HCT116 (cell line): Measurements from ENCODE around the gene CCL21. TPM values are rescaled to one million over a fixed set of nuclear protein-coding genes. Genes with fewer than 3 reads are reported as not detected.
A peak's percentile ranks its signal among the peaks of the same experiment; 100 is the strongest.

Experiments
- ATAC-seq: fragments of 200-7000 bp; cut with Tn5 transposase; 2 replicates; pipeline ENCODE4 v1.9.1; 2020; ENCODE audit warnings: mild to moderate bottlenecking, moderate library complexity
- BruUV-seq: library from RNA; stranded (reverse); fragments of 400-500 nt; replicated peaks from 2 replicates; lab custom pipeline; 2021; lab: Mats Ljungman, UMichigan
- CTCF ChIA-PET: fragments of 300-600 bp; sonication (Branson Sonifier 250); formaldehyde crosslinking; loops from one replicate; lab custom pipeline; 2021; ENCODE audit warnings: antibody characterized with exemption; lab: Charles Lee
- POLR2A ChIA-PET: fragments of 300-600, 350-600 bp; sonication (Branson Sonifier 250); formaldehyde crosslinking; loops from one replicate; lab custom pipeline; 2021; ENCODE audit warnings: antibody characterized with exemption; lab: Charles Lee
- RAD21 ChIA-PET, 2 experiments: fragments of 300-600 bp; sonication (Branson Sonifier 250); formaldehyde crosslinking; loops; one replicate each; lab custom pipeline; 2023; ENCODE audit warnings: low total read pairs in 2 of 2; ENCODE audit not compliant: uncharacterized antibody in 2 of 2, unreplicated experiment in 2 of 2, low non-redundant PET in 1 of 2; lab: Charles Lee
- DNase-seq: peaks from one replicate; pipeline ENCODE4 v3.0.0-alpha.2; 2010; ENCODE audit warnings: low read depth, low spot score
- H2AFZ ChIP-seq: fragments of 200-600 bp; shearing (Covaris generic), sonication (generic); 2 replicates; pipeline ENCODE4 v1.6.1; 2017; ENCODE audit warnings: low read depth, mixed run types, mixed read lengths, antibody characterized with exemption, low read length; ENCODE audit not compliant: poor library complexity, severe bottlenecking
- H3K27ac ChIP-seq: 2 replicates; pipeline ENCODE4 v1.5.1; 2012; ENCODE audit warnings: low read depth, low read length
- H3K27me3 ChIP-seq: fragments of 200-600 bp; sonication (generic); 2 replicates; pipeline ENCODE4 v1.6.1; 2016; ENCODE audit warnings: mixed run types, low read length, mixed read lengths; ENCODE audit not compliant: insufficient read depth
- H3K36me3 ChIP-seq, 2 experiments: fragments of 200-500 bp in 1 of 2; fragments of 200-600 bp in 1 of 2; sonication (Bioruptor generic) in 1 of 2; sonication (generic) in 1 of 2; 2 replicates each; pipeline versions ENCODE4 v1.5.1 to v1.6.1; 2014 to 2016; ENCODE audit warnings: low read length in 2 of 2, inconsistent platforms in 1 of 2, mixed read lengths in 1 of 2, mixed run types in 1 of 2; ENCODE audit not compliant: insufficient read depth in 2 of 2, control insufficient read depth in 1 of 2
- H3K4me1 ChIP-seq, 2 experiments: fragments of 200-600 bp in 1 of 2; sonication (generic) in 1 of 2; 2 replicates each; pipeline versions ENCODE4 v1.5.1 to v1.6.1; 2012 to 2017; ENCODE audit warnings: low read length in 2 of 2, inconsistent platforms in 1 of 2, mild to moderate bottlenecking in 1 of 2, mixed read lengths in 1 of 2, mixed run types in 1 of 2, moderate library complexity in 1 of 2; ENCODE audit not compliant: insufficient read depth in 2 of 2, control insufficient read depth in 1 of 2
- H3K4me2 ChIP-seq: fragments of 200-600 bp; sonication (generic); 2 replicates; pipeline ENCODE4 v1.6.1; 2017; ENCODE audit warnings: mixed run types, low read length, mixed read lengths
- H3K4me3 ChIP-seq, 2 experiments: fragments of 200-600 bp in 1 of 2; sonication (generic) in 1 of 2; replicated peaks in 1 of 2; 2 replicates each; pipeline ENCODE4 v1.5.1; 2011 to 2016; ENCODE audit warnings: low read length in 2 of 2, control low read depth in 1 of 2, low read depth in 1 of 2, mild to moderate bottlenecking in 1 of 2, mixed read lengths in 1 of 2, mixed run types in 1 of 2
- H3K79me2 ChIP-seq: fragments of 200-600 bp; sonication (generic); 2 replicates; pipeline ENCODE4 v1.6.1; 2017; ENCODE audit warnings: mild to moderate bottlenecking, mixed run types, low read length, moderate library complexity, mixed read lengths; ENCODE audit not compliant: insufficient read depth
- H3K9ac ChIP-seq: fragments of 200-600 bp; sonication (generic); 2 replicates; pipeline ENCODE4 v1.6.1; 2016; ENCODE audit warnings: low read length, mixed read lengths
- H3K9me2 ChIP-seq: fragments of 200-600 bp; sonication (generic), shearing (Covaris generic); 2 replicates; pipeline ENCODE4 v1.6.1; 2017; ENCODE audit warnings: mixed run types, mild to moderate bottlenecking, moderate library complexity; ENCODE audit not compliant: insufficient read depth
- H3K9me3 ChIP-seq, 2 experiments: fragments of 200-500 bp in 1 of 2; fragments of 200-600 bp in 1 of 2; sonication (Bioruptor generic) in 1 of 2; sonication (generic) in 1 of 2; 2 replicates each; pipeline ENCODE4 v1.6.1; 2014 to 2017; ENCODE audit warnings: low read length in 2 of 2, mixed read lengths in 2 of 2, inconsistent platforms in 1 of 2, low read depth in 1 of 2, mild to moderate bottlenecking in 1 of 2, mixed run types in 1 of 2, moderate library complexity in 1 of 2; ENCODE audit not compliant: control insufficient read depth in 1 of 2, insufficient read depth in 1 of 2
- H4K20me1 ChIP-seq: fragments of 200-600 bp; sonication (generic), shearing (Covaris generic); 2 replicates; pipeline ENCODE4 v1.6.1; 2017; ENCODE audit warnings: mixed run types, mild to moderate bottlenecking, moderate library complexity; ENCODE audit not compliant: insufficient read depth
- CBX3 ChIP-seq: IDR thresholded peaks from 2 replicates; pipeline ENCODE4 v1.6.1; 2012; ENCODE audit warnings: low read depth
- ELF1 ChIP-seq: IDR thresholded peaks from 2 replicates; pipeline ENCODE4 v1.6.1; 2012; ENCODE audit warnings: low read depth, borderline replicate concordance
- JUND ChIP-seq: IDR thresholded peaks from 2 replicates; pipeline ENCODE4 v1.6.1; 2012
- POLR2A ChIP-seq: IDR thresholded peaks from 2 replicates; pipeline ENCODE4 v1.7.0; 2011; ENCODE audit warnings: borderline replicate concordance; ENCODE audit not compliant: insufficient read depth, insufficient read length; ENCODE audit errors: extremely low read depth
- POLR2AphosphoS5 ChIP-seq: IDR thresholded peaks from 2 replicates; pipeline ENCODE4 v1.6.1; 2011; ENCODE audit warnings: mild to moderate bottlenecking, low read depth, low read length, moderate library complexity
- RAD21 ChIP-seq: IDR thresholded peaks from 2 replicates; pipeline ENCODE4 v1.6.1; 2012; ENCODE audit warnings: low read depth, mild to moderate bottlenecking
- TCF7L2 ChIP-seq: IDR thresholded peaks from 2 replicates; pipeline ENCODE4 v1.7.0; 2011; ENCODE audit warnings: borderline replicate concordance, inconsistent platforms; ENCODE audit not compliant: insufficient read depth, insufficient read length; ENCODE audit errors: extremely low read depth
- YY1 ChIP-seq: IDR thresholded peaks from 2 replicates; pipeline ENCODE4 v1.6.1; 2011; ENCODE audit warnings: low read length, low read depth, moderate library complexity, mild to moderate bottlenecking; ENCODE audit not compliant: insufficient replicate concordance; ENCODE audit errors: extremely low read depth
- ZFX ChIP-seq: fragments of 450-650 bp; IDR thresholded peaks from 2 replicates; pipeline ENCODE4 v1.6.1; 2017
- ZNF274 ChIP-seq: fragments of 200-500 bp; sonication (Bioruptor generic); IDR thresholded peaks from 2 replicates; pipeline ENCODE4 v1.6.1; 2014; ENCODE audit warnings: mild to moderate bottlenecking, low read depth, low read length, inconsistent platforms
- intact Hi-C: fragments of 100-400 bp; cut with micrococcal nuclease; formaldehyde crosslinking; loops from 2 replicates; pipeline ENCODE4 v1.10.0; 2022
- total RNA-seq: library from RNA; stranded (reverse); gene quantifications from one replicate; pipeline ENCODE4 v1.2.1, GENCODE V29; 2021; ENCODE audit not compliant: unreplicated experiment
- TF ChIP-seq, protein P1 (sequence below): IDR thresholded peaks from 2 replicates; pipeline ENCODE4 v1.6.1; 2012; ENCODE audit warnings: low read depth
- TF ChIP-seq, protein P2 (sequence below): IDR thresholded peaks from 2 replicates; pipeline ENCODE4 v1.6.1; 2012

CCL21 gene
- total RNA-seq, 1 experiment from 2014 or later = 0.74 TPM

DNA sequence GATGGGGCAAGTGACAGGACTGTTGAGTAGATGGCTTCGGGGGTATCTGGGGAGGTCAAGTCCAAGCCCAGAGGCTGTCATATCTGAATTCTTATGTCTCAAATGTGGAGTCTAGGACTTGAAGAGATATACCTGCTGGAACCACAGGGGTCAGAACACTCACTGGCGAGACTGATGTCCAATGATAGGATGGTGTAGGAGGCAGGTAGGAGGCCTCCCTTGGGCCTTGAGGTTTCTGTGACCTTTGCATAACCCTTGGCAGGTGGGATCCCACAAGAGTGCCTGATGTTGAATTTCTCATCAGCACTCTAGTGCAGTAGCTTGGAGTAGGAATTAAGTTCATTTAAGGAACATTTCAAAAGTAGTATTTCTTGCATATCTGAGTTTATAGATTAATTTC, 2.8 kb downstream of the CCL21 start (continued):
- TF ChIP-seq, protein P1, sequence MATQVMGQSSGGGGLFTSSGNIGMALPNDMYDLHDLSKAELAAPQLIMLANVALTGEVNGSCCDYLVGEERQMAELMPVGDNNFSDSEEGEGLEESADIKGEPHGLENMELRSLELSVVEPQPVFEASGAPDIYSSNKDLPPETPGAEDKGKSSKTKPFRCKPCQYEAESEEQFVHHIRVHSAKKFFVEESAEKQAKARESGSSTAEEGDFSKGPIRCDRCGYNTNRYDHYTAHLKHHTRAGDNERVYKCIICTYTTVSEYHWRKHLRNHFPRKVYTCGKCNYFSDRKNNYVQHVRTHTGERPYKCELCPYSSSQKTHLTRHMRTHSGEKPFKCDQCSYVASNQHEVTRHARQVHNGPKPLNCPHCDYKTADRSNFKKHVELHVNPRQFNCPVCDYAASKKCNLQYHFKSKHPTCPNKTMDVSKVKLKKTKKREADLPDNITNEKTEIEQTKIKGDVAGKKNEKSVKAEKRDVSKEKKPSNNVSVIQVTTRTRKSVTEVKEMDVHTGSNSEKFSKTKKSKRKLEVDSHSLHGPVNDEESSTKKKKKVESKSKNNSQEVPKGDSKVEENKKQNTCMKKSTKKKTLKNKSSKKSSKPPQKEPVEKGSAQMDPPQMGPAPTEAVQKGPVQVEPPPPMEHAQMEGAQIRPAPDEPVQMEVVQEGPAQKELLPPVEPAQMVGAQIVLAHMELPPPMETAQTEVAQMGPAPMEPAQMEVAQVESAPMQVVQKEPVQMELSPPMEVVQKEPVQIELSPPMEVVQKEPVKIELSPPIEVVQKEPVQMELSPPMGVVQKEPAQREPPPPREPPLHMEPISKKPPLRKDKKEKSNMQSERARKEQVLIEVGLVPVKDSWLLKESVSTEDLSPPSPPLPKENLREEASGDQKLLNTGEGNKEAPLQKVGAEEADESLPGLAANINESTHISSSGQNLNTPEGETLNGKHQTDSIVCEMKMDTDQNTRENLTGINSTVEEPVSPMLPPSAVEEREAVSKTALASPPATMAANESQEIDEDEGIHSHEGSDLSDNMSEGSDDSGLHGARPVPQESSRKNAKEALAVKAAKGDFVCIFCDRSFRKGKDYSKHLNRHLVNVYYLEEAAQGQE = no peak
- TF ChIP-seq POLR2AphosphoS5 (no peak), POLR2A (no peak), ZNF274 (no peak), ZFX (no peak)
- TF ChIP-seq, all 23 proteins: peak for 0

DNA sequence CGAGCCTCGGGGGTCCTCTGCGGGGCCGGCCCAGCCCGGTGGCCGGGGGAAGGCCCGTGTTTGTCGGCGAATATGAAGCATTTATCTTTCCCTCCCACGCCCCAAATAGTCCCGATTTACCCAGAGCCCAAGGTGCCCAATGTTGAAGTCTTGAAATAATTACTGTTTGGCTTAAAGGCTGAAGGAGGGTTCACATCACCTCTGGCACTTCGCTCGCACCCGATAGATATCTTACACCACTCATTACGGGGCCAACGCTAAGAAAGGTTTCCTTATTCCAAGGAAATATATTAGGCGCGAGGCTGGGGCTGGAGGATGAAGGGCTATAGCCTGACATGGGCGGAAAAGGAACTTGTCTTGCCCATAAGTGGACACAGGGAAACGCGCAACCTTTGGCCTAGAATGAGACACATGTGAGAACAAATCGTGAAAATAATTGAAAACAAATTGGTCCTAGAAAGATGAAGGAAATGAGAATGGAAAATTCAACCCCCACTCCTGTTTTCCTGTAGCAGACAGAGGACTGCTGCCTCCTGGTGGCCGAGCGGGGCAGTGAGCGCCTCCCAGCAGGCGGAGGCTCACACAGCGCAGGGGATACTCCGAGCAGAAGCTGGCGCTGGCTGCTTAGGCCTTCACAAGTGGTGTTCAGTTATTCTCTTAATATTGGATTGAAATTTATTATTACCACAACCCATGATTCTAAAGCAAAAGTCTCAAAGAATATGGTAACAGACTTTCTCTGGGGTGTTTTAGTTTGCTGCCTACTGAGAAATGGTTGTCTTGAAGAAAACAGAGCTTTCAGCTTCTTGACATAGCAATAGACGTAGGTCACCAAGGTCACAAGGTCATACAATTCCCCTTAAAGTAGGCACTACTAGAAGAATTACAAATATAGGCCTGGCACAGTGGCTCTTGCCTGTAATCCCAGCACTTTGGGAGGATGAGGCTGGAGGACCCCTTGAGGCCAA, 7.9 kb downstream of the CCL21 start:
- Histone ChIP-seq H3K9me2 (no peaks in the 10 kb centered on the region), H3K27me3 (no peaks in the 10 kb centered on the region), H3K4me1 (peaks cover 3 to 14% of the 10 kb centered on the region in 2 experiments; a peak in 2 of 4 replicates), H3K4me3 (peak overlapping the region; percentile 41 to 57), H4K20me1 (no peaks in the 10 kb centered on the region), H3K4me2 (peak overlapping the region; percentile 87), H3K9ac (peak overlapping the region; percentile 18), H3K36me3 (no peaks in the 10 kb centered on the region), H3K27ac (no peak overlapping the region), H3K79me2 (no peaks in the 10 kb centered on the region), H3K9me3 (no peaks in the 10 kb centered on the region), H2AFZ (peak overlapping the region; percentile 82)
- BruUV-seq = no TSS peak
- peak; percentile 83 for ATAC-seq
- intact Hi-C loops = loop anchor here (1.0 kb wide), 1 partner anchor 27 kb away; no protein-coding TSS in a partner anchor
- POLR2A ChIA-PET = interaction anchor here (0.7 kb wide), 1 partner anchor 37 kb away, joined by 3 read pairs; no protein-coding TSS in a partner anchor
- CTCF ChIA-PET = interaction anchor here (0.6 to 2.1 kb wide), 30 partner anchors 8 to 988 kb away, joined by 3 to 14 read pairs (median 5); partner anchors contain the start of genes ATOSB, CCL21, CCL27 and GALT
- peak; percentile 48 for DNase-seq
- RAD21 ChIA-PET = interaction anchor here in 1 of 2 experiments (1.0 kb wide), 1 partner anchor 58 kb away, joined by 3 read pairs; no protein-coding TSS in a partner anchor
- TF ChIP-seq YY1 (peak; percentile 54), ELF1 (no peak), CBX3 (no peak), RAD21 (peak; percentile 77), POLR2AphosphoS5 (no peak), JUND (no peak), TCF7L2 (no peak)
- TF ChIP-seq, protein P2, sequence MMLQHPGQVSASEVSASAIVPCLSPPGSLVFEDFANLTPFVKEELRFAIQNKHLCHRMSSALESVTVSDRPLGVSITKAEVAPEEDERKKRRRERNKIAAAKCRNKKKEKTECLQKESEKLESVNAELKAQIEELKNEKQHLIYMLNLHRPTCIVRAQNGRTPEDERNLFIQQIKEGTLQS = no peak
- TF ChIP-seq, protein P1 = no peak
